Skeletal muscle satellite cell (primary cell): ENCODE measurements around the gene ARMC3.
A peak's percentile ranks its signal among the peaks of the same experiment; 100 is the strongest.
"Not testable (repeated sequence)": the region's sequence is repeated elsewhere in the genome, so short reads cannot be mapped to it uniquely, and the experiment has no call there.

Experiments used
- H3K27me3 ChIP-seq: 2 replicates; pipeline ENCODE4 v1.7.0; 2013; ENCODE audit warnings: low read length; ENCODE audit not compliant: control insufficient read depth, insufficient read depth
- H3K36me3 ChIP-seq: 2 replicates; pipeline ENCODE4 v1.7.0; 2013; ENCODE audit warnings: mild to moderate bottlenecking, control low read depth, low read length; ENCODE audit not compliant: insufficient read depth
- H3K4me1 ChIP-seq: 2 replicates; pipeline ENCODE4 v1.7.0; 2013; ENCODE audit warnings: low read length; ENCODE audit not compliant: control insufficient read depth, insufficient read depth
- H3K4me2 ChIP-seq: 2 replicates; pipeline ENCODE4 v1.7.0; 2013; ENCODE audit warnings: mild to moderate bottlenecking, low read length
- H3K4me3 ChIP-seq: 2 replicates; pipeline ENCODE4 v1.7.0; 2013; ENCODE audit warnings: low read length
- H3K9ac ChIP-seq: 2 replicates; pipeline ENCODE4 v1.7.0; 2013; ENCODE audit warnings: mild to moderate bottlenecking, low read depth, low read length, moderate library complexity
- H3K9me3 ChIP-seq: replicated peaks from 2 replicates; pipeline ENCODE4 v1.7.0; 2013; ENCODE audit warnings: mild to moderate bottlenecking, control low read depth, low read length

ARMC3 gene

GRCh38 chr10:23055424-23056185, 127.8 kb downstream of the ARMC3 start:
- Histone ChIP-seq H3K27me3 (peaks cover 28% of the 10 kb centered on the region), H3K4me1 (no peaks in the 10 kb centered on the region), H3K36me3 (no peaks in the 10 kb centered on the region), H3K4me2 (no peak overlapping the region), H3K9me3 (no peaks in the 10 kb centered on the region), H3K4me3 (no peak overlapping the region), H3K9ac (no peak overlapping the region)

DNA sequence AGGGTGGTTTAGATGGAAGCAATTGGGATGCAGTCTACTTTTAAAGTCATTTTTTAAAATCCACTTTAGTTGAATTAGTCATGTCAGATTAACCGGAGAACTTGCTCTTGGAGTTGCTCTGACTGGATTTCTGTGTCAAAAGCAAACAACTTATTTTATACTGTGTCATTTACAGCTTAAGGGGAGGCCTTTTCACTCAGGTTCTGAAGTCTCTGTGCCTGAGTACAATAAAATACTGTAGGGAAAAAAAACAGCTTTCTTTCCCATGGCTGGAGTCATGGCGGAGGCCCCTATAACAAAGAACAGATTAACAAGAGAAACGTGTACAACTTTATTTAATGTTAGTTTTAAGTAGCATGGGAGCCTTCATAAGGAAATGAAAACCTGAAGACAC, 128.3 kb downstream of the ARMC3 start:
- Histone ChIP-seq H3K36me3 (no peaks in the 10 kb centered on the region), H3K27me3 (peaks cover 28% of the 10 kb centered on the region), H3K9me3 (no peaks in the 10 kb centered on the region), H3K9ac (no peak overlapping the region), H3K4me1 (no peaks in the 10 kb centered on the region), H3K4me3 (no peak overlapping the region), H3K4me2 (no peak overlapping the region)

GRCh38 chr10:23058366-23058765, 130.5 kb downstream of the ARMC3 start:
- H3K4me3 ChIP-seq, result no peak overlapping the region
- H3K4me2 ChIP-seq, result no peak overlapping the region
- peaks cover 6% of the 10 kb centered on the region for H3K4me1 ChIP-seq
- no peaks in the 10 kb centered on the region for H3K9me3 ChIP-seq
- H3K27me3 ChIP-seq, result peaks cover 28% of the 10 kb centered on the region
- no peak overlapping the region for H3K9ac ChIP-seq
- H3K36me3 ChIP-seq, result no peaks in the 10 kb centered on the region

GRCh38 chr10:23060918-23061317, 133.1 kb downstream of the ARMC3 start:
- Histone ChIP-seq H3K27me3 (peaks cover 30% of the 10 kb centered on the region), H3K36me3 (no peaks in the 10 kb centered on the region), H3K9me3 (no peaks in the 10 kb centered on the region), H3K9ac (no peak overlapping the region), H3K4me1 (peaks cover 18% of the 10 kb centered on the region), H3K4me2 (no peak overlapping the region), H3K4me3 (no peak overlapping the region)

DNA sequence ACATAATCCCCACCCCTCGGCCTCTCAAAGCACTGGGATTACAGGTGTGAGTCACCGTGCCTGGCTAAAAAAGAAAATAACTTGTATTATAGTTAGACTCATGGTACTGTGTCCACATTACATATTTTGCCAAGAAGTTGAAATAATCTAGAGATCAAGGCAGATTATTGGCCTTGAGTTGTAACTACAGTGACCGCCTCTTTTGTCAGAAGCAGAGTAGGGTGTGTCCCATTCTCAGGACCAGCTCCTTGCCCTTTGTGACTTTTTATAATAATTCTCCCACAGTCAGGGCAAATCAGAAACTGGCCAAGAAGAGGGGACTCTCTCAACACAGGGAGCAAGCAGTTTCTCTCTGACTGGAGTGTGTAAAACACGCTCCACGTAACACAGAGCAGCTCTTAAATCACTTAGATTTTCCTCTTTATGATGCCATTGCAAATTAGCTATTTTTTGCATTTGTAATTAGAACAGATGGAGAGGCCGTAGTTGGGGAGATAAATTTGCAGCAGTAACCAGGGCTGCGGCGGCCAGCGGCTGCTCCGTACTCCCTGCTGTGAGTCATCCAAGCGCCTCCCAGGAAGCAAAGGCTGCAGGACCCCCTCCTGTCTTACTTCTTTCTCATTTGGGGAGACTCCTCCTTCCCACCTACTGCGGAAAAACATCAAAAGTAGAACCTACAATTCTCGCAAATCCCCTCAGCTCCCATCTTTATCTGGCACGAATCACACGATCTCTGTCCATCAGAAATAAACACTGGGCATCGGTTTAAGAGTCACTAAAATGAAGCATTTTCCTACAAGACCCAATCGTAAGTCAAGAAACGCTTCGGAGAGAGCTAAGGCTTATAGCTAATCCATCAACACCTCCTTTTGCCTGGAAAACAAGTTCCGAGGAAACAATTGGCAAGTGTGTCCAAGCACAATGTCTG, 135.5 kb downstream of the ARMC3 start:
- peak overlapping the region; percentile 53 for H3K4me3 ChIP-seq
- no peak overlapping the region for H3K9ac ChIP-seq
- H3K27me3 ChIP-seq, result peaks cover 9% of the 10 kb centered on the region
- no peaks in the 10 kb centered on the region for H3K36me3 ChIP-seq
- H3K4me1 ChIP-seq, result peaks cover 18% of the 10 kb centered on the region
- peak overlapping the region; percentile 72 for H3K4me2 ChIP-seq
- H3K9me3 ChIP-seq, result no peaks in the 10 kb centered on the region

DNA sequence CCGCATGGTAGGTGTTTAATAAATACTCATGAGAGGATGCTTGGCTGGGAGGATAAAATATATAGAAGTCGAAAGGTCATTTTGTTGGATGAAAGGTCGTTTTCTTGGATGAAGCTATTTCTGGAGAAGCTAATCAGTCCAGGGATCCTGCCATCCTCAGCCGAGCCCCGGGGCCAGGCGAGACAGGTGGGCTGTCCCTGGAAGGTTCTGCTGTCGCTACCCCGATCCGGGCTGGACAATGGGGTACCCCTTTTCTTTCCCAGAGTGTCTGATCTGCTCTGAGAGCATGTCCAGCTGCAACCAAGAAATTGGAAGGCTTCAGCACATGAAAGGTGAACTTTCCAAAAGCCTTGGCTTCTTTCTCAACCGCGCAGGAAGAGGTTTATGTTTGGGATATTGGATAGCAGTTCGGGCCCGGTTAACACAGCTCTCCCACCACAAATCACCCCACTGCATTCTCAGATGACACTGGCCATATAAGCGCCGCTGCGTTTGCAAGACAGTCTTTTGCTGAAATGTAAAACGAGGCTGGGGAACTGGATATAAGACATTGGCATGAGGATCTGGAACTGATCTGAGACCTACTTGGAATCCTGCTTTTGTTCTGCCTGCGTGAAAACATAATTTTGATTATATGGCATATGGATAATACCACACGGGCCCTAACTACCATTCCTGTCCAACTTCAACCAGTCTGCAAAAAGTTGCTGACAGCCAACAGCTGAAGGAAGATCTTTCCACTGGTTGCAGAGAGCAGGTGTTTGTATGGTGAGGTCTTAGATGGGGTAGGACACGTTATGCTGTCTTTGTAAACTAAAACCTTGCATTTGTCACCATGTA, 136.3 kb downstream of the ARMC3 start:
- Histone ChIP-seq H3K4me3 (peak overlapping the region; percentile 53), H3K9ac (no peak overlapping the region), H3K9me3 (no peaks in the 10 kb centered on the region), H3K4me2 (peak overlapping the region; percentile 72), H3K36me3 (no peaks in the 10 kb centered on the region), H3K4me1 (peaks cover 18% of the 10 kb centered on the region), H3K27me3 (peaks cover 6% of the 10 kb centered on the region)

- H3K27me3 ChIP-seq, H3K9ac ChIP-seq, H3K36me3 ChIP-seq, H3K4me3 ChIP-seq, H3K9me3 ChIP-seq, H3K4me2 ChIP-seq: not testable (repeated sequence)
- H3K4me1 ChIP-seq, result peaks cover 18% of the 10 kb centered on the region
Measured at GRCh38 chr10:23064813-23065114, 136.9 kb downstream of the ARMC3 start.

- H3K36me3 ChIP-seq, result no peaks in the 10 kb centered on the region
- peak overlapping the region; percentile 24 for H3K4me2 ChIP-seq
- H3K27me3 ChIP-seq, result peaks cover 8% of the 10 kb centered on the region
- H3K9ac ChIP-seq, result no peak overlapping the region
- H3K4me1 ChIP-seq, result peaks cover 18% of the 10 kb centered on the region
- no peak overlapping the region for H3K4me3 ChIP-seq
- no peaks in the 10 kb centered on the region for H3K9me3 ChIP-seq
Measured at GRCh38 chr10:23065181-23065948, 137.5 kb downstream of the ARMC3 start.

DNA sequence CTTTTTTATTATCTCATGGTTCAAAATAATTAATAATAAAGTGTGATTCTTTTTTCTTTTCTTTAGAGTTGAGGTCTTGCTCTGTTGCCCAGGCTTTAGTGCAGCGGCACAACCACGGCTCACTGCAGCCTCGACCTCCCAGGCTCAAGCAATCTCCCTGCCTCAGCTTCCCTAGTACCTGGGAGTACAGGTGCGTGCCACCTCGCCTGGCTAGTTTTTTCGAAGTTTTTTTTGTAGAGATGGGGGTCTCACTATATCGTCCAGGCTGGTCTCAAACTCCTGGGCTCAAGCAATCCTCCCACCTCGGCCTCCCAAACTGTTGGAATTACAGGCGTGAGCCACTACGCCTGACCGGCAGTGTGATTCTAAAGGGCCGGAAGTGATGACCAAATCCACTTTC, 139.5 kb downstream of the ARMC3 start:
- Histone ChIP-seq H3K27me3 (peaks cover 8% of the 10 kb centered on the region), H3K9ac (no peak overlapping the region), H3K4me3 (no peak overlapping the region), H3K36me3 (no peaks in the 10 kb centered on the region), H3K9me3 (no peaks in the 10 kb centered on the region), H3K4me2 (no peak overlapping the region), H3K4me1 (peaks cover 18% of the 10 kb centered on the region)

DNA sequence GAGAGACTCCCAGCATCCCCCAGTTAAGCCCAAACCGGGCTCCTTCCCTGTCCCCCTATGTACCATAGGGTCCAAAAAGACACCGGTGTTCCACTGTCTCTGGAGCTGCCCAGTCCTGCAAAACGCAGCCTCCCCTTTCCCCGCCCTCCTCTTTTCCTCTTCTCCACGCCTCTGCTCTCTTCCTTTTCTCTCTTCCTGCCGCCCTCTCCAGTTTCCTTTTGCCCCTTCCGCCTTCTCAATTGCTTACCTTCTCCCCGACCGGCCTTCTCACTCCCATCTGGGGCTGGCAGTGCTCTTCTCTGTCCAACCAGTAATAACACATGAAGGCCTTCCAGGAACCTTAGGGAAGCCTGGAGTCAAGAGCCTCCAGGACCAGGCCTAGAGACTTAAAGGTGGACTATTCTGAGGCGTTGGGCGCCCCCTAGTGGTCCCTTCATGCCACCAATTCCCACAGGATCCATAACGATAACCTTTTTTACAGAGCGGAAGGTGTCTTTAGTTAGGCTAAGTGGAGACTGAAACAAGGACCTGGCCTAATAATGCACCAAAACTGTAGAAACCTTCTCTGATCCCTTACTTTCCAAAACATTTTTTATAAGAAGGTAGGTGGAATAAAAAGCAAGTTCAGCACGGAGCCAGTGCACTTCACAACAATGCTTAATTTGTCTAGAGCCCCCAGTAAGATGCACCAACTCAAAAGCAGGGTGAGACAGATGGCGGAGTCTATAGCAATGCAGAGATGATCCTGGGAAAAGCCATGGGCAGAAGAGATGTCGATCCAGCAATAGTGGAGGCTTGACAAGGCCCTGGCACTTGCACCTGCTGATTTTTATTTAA, 140.3 kb downstream of the ARMC3 start:
- no peak overlapping the region for H3K4me3 ChIP-seq
- H3K36me3 ChIP-seq, result no peaks in the 10 kb centered on the region
- no peaks in the 10 kb centered on the region for H3K9me3 ChIP-seq
- H3K27me3 ChIP-seq, result peaks cover 8% of the 10 kb centered on the region
- no peak overlapping the region for H3K9ac ChIP-seq
- H3K4me1 ChIP-seq, result peaks cover 14% of the 10 kb centered on the region
- H3K4me2 ChIP-seq, result no peak overlapping the region
